Urinary bladder (tissue), 2 donors: ENCODE data around the gene PITHD1. TPM values are rescaled to one million over a fixed set of nuclear protein-coding genes. Genes with fewer than 3 reads are reported as not detected.

Source experiments
- polyA plus RNA-seq: library from polyadenylated mRNA; stranded (reverse); fragments of 200-250 nt; gene quantifications from one replicate; pipeline ENCODE4 v1.2.3, GENCODE V29; 2013
- total RNA-seq: library from RNA; depleted of rRNA; stranded (reverse); fragments of >200 nt; gene quantifications from one replicate; pipeline ENCODE4 v1.2.3, GENCODE V29; 2014
- donor health status: healthy.

The PITHD1 gene
- total and polyA plus RNA-seq, 2 donors: 43.6 to 49.2 TPM

Other genes starting within 250 kb of the PITHD1 start
- 2.9 TPM for gene E2F2, start 247.2 kb upstream of the PITHD1 start, total RNA-seq
- gene E2F2, start 247.2 kb upstream of the PITHD1 start, polyA plus RNA-seq: 0.08 TPM
- gene ID3, start 218.9 kb upstream of the PITHD1 start, total RNA-seq: 152 TPM
- 299 TPM for gene ID3, start 218.9 kb upstream of the PITHD1 start, polyA plus RNA-seq
- 959 TPM for gene RPL11, start 86.6 kb upstream of the PITHD1 start, total RNA-seq
- 2,380 TPM for gene RPL11, start 86.6 kb upstream of the PITHD1 start, polyA plus RNA-seq
- 17.3 TPM for gene ELOA, start 34.9 kb upstream of the PITHD1 start, total RNA-seq
- 21.5 TPM for gene ELOA, start 34.9 kb upstream of the PITHD1 start, polyA plus RNA-seq
- 15.8 TPM for gene LYPLA2, start 12.7 kb downstream of the PITHD1 start, total RNA-seq
- gene LYPLA2, start 12.7 kb downstream of the PITHD1 start, polyA plus RNA-seq: 40.6 TPM
- gene GALE, start 22.3 kb downstream of the PITHD1 start, total RNA-seq: 11.2 TPM
- 20.2 TPM for gene GALE, start 22.3 kb downstream of the PITHD1 start, polyA plus RNA-seq
- gene HMGCL, start 47.0 kb downstream of the PITHD1 start, total RNA-seq: 29.3 TPM
- 42.3 TPM for gene HMGCL, start 47.0 kb downstream of the PITHD1 start, polyA plus RNA-seq
- 34.9 TPM for gene FUCA1, start 89.9 kb downstream of the PITHD1 start, total RNA-seq
- 37.0 TPM for gene FUCA1, start 89.9 kb downstream of the PITHD1 start, polyA plus RNA-seq
- gene CNR2, start 134.9 kb downstream of the PITHD1 start, total RNA-seq: 0.11 TPM
- gene CNR2, start 134.9 kb downstream of the PITHD1 start, polyA plus RNA-seq: not detected
- 156 TPM for gene PNRC2, start 181.4 kb downstream of the PITHD1 start, total RNA-seq
- gene PNRC2, start 181.4 kb downstream of the PITHD1 start, polyA plus RNA-seq: 94.0 TPM
- gene SRSF10, start 201.9 kb downstream of the PITHD1 start, total RNA-seq: 155 TPM
- gene SRSF10, start 201.9 kb downstream of the PITHD1 start, polyA plus RNA-seq: 50.7 TPM